ENCODE data around the gene HSPA1L. TPM values are rescaled to one million over a fixed set of nuclear protein-coding genes. Genes with fewer than 3 reads are reported as not detected.
"Not testable (repeated sequence)": the region's sequence is repeated elsewhere in the genome, so short reads cannot be mapped to it uniquely, and the experiment has no call there.

The HSPA1L gene
- total RNA-seq, 3 donors from 2014 or later: 1.3 to 1.9 (median 1.6) TPM

GRCh38 chr6:31827286-31828079 lies 12.4 kb upstream of the HSPA1L start, which contains the start of gene HSPA1B:
Gene HSPA1B, plus strand, starts transcription at chr6:31827738. Its CDS starts 213 bp downstream, at chr6:31827951.
- peaks cover 4% of the 10 kb centered on the region in 2 donors for H3K4me1 ChIP-seq
- H3K27me3 ChIP-seq: no peaks in the 10 kb centered on the region
- no peaks in the 10 kb centered on the region for H3K36me3 ChIP-seq
- no peaks in the 10 kb centered on the region for H3K9me3 ChIP-seq
- TF ChIP-seq POLR2AphosphoS5 (IDR thresholded peaks at IDR 0.05) (peak; percentile 99 to 100 (median 99)), POLR2A (IDR thresholded peaks at IDR 0.05) (peak; percentile 100), CTCF (IDR thresholded peaks at IDR 0.05) (peak in 2 of 3 donors; percentile 8 to 13)
- H3K4me3 ChIP-seq: peak within 1 kb of the TSS; percentile 63 to 83 (median 66)
- intact Hi-C loops (cut with DNase I; ENCODE audit: low total_unique reads): no loop called here
- DNase-seq (ENCODE audit: low spot score in 2 of 2): peak; percentile 100
- H3K27ac ChIP-seq: peak within 1 kb of the TSS; percentile 97 to 99

- Histone ChIP-seq H3K36me3 (no peaks in the 10 kb centered on the region), H3K27ac (peak overlapping the region; percentile 97 to 99), H3K9me3 (no peaks in the 10 kb centered on the region), H3K4me3 (peak overlapping the region; percentile 63 to 83 (median 66)), H3K4me1 (peaks cover 4% of the 10 kb centered on the region in 2 donors), H3K27me3 (no peaks in the 10 kb centered on the region)
- intact Hi-C loops (cut with DNase I; ENCODE audit: low total_unique reads): no loop called here
- TF ChIP-seq POLR2AphosphoS5 (IDR thresholded peaks at IDR 0.05): peak in 2 of 3 donors; percentile 57 to 80
- TF ChIP-seq CTCF (IDR thresholded peaks at IDR 0.05): peak in 1 of 3 donors; percentile 12
- TF ChIP-seq POLR2A (IDR thresholded peaks at IDR 0.05): peak; percentile 4
- peak; percentile 90 to 94 for DNase-seq (ENCODE audit: low spot score in 2 of 2)
These were observed 11.8 kb upstream of the HSPA1L start for GRCh38 chr6:31826793-31827285.

GRCh38 chr6:31825553-31825952 lies 10.5 kb upstream of the HSPA1L start:
- intact Hi-C loops (cut with DNase I; ENCODE audit: low total_unique reads): no loop called here
- Histone ChIP-seq H3K27ac (peak overlapping the region; percentile 97 to 99), H3K4me1 (peaks cover 0 to 4% of the 10 kb centered on the region in 2 donors)

DNA sequence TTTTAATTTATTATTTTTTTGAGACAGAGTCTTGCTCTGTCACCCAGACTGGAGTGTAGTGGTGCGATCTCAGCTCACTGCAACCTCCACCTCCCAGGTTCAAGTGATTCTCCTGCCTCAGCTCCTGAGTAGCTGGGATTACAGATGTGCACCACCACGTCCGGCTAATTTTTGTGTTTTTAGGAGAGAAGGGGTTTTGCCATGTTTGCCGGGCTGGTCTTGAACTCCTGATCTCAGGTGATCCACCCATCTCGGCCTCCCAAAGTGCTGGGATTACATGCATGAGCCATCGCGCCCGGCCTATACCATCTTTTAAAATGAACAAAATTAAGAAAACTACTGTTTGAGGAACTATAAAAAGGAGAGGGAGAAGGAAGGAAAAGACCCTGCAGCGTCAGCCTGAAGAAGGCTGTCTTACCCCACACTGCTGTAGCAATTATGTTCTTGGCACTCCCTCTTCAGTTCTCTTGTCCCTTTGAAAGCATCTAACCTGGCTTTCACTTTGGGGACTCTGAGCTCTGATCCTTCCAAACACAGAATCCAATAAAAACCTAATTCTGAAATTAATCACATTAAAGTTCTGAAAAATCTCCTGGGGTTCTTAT lies 8.6 kb upstream of the HSPA1L start:
- intact Hi-C loops (cut with DNase I; ENCODE audit: low total_unique reads); H3K9me3 ChIP-seq; H3K4me3 ChIP-seq; H3K27me3 ChIP-seq; DNase-seq (ENCODE audit: low spot score in 2 of 2); H3K4me1 ChIP-seq; H3K36me3 ChIP-seq: not testable (repeated sequence)
- H3K27ac ChIP-seq: peak overlapping the region; percentile 73 to 99

More at GRCh38 chr6:31825553-31825952, 10.5 kb upstream of the HSPA1L start:
- Histone ChIP-seq H3K9me3 (no peaks in the 10 kb centered on the region), H3K36me3 (no peaks in the 10 kb centered on the region), H3K27me3 (no peaks in the 10 kb centered on the region), H3K4me3 (peak overlapping the region in 2 of 3 donors; percentile 66 to 83)
- DNase-seq (ENCODE audit: low spot score in 2 of 2): no peak
- TF ChIP-seq POLR2A (IDR thresholded peaks at IDR 0.05): no peak
- TF ChIP-seq POLR2AphosphoS5 (IDR thresholded peaks at IDR 0.05): no peak
- no peak for TF ChIP-seq CTCF (IDR thresholded peaks at IDR 0.05)

DNA sequence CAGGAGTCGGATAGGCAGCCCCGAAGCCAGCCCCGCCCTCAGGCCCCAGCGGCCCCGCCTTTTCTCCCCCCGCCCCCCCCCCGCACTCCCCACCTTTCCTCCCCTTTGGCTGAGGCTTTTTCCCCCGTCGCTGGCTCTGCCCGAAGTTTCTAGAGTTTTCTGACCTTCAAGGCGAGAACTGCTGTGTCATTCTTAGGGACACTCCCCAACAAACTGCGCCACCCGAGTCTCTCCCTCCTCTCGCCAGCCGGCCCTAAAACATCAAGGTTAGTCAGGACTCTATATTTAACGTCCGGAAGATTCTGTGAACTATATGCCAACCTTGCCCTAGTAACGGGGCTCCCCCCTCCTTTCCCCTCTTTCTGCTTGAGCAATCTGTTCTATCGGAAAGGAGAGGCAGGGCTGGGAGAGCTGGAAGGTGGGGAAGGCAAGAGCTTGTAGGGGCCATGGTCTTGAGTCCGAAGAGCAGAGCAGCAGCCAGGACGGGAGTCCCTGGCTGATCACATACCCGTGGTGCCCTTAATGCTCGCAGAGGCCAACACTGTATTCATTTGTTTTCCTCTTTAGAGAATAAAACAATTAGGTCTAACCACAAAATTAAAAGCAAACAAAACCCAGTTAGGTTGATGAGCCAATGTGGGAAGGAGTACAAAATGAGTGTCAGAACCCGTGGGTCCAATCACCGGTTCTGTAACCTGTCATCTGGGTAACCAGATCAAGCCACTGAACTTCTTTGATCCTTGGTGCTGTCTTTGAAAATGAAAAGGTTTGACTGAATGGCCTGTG lies 7.1 kb upstream of the HSPA1L start:
- no peaks in the 10 kb centered on the region for H3K36me3 ChIP-seq
- intact Hi-C loops (cut with DNase I; ENCODE audit: low total_unique reads): no loop called here
- H3K27ac ChIP-seq: peak overlapping the region; percentile 91 to 99
- H3K4me3 ChIP-seq: peak overlapping the region; percentile 47 to 77 (median 62)
- H3K4me1 ChIP-seq: peaks cover 0 to 4% of the 10 kb centered on the region in 2 donors
- no peaks in the 10 kb centered on the region for H3K9me3 ChIP-seq
- no peak for TF ChIP-seq CTCF (IDR thresholded peaks at IDR 0.05)
- TF ChIP-seq POLR2A (IDR thresholded peaks at IDR 0.05): peak; percentile 71
- peak; percentile 92 to 93 (median 93) for TF ChIP-seq POLR2AphosphoS5 (IDR thresholded peaks at IDR 0.05)
- peak; percentile 80 to 87 for DNase-seq (ENCODE audit: low spot score in 2 of 2)
- H3K27me3 ChIP-seq: no peaks in the 10 kb centered on the region

Data from breast epithelium (tissue), 4 donors.